Right kidney (tissue), 1 donor: ENCODE data around the gene CYB5D1.

Experiments
- DNase-seq: peaks from one replicate; pipeline ENCODE4 v3.0.0-alpha.2; 2016

CYB5D1 gene

GRCh38 chr17:7833011-7833794 lies 24.6 kb upstream of the CYB5D1 start:
- DNase-seq, result no peak

- peak; percentile 96 for DNase-seq
Observed at GRCh38 chr17:7833795-7834541, 23.8 kb upstream of the CYB5D1 start, which contains the start of gene KDM6B. Gene KDM6B (plus strand): TSS chr17:7834217. CDS start chr17:7845555, 11,338 bp downstream.

- DNase-seq, result peak; percentile 66
Observed at GRCh38 chr17:7834542-7834956, 23.3 kb upstream of the CYB5D1 start.

GRCh38 chr17:7834957-7835813 lies 22.6 kb upstream of the CYB5D1 start:
- DNase-seq, result peak; percentile 97

GRCh38 chr17:7835814-7836595 lies 21.8 kb upstream of the CYB5D1 start:
- DNase-seq, result peak; percentile 88

GRCh38 chr17:7836596-7837407 lies 21.0 kb upstream of the CYB5D1 start:
- DNase-seq, result peak; percentile 83

- DNase-seq, result no peak
Observed at GRCh38 chr17:7837408-7838088, 20.3 kb upstream of the CYB5D1 start.

GRCh38 chr17:7838090-7839075 lies 19.4 kb upstream of the CYB5D1 start:
- DNase-seq, result no peak

GRCh38 chr17:7839190-7839875 lies 18.5 kb upstream of the CYB5D1 start:
- no peak for DNase-seq

- no peak for DNase-seq
Observed at GRCh38 chr17:7839876-7840261, 17.9 kb upstream of the CYB5D1 start.

- no peak for DNase-seq
Observed at GRCh38 chr17:7840441-7840840, 17.4 kb upstream of the CYB5D1 start.

- DNase-seq, result no peak
Observed at GRCh38 chr17:7840875-7841274, 16.9 kb upstream of the CYB5D1 start.

GRCh38 chr17:7841396-7841914 lies 16.3 kb upstream of the CYB5D1 start:
- peak; percentile 63 for DNase-seq

GRCh38 chr17:7841915-7842379 lies 15.9 kb upstream of the CYB5D1 start:
- DNase-seq, result peak; percentile 89

GRCh38 chr17:7842380-7843256 lies 15.2 kb upstream of the CYB5D1 start:
- peak; percentile 88 for DNase-seq

GRCh38 chr17:7843257-7843535 lies 14.6 kb upstream of the CYB5D1 start:
- peak; percentile 77 for DNase-seq
